ENCODE measurements around the gene FANCC.

DNA sequence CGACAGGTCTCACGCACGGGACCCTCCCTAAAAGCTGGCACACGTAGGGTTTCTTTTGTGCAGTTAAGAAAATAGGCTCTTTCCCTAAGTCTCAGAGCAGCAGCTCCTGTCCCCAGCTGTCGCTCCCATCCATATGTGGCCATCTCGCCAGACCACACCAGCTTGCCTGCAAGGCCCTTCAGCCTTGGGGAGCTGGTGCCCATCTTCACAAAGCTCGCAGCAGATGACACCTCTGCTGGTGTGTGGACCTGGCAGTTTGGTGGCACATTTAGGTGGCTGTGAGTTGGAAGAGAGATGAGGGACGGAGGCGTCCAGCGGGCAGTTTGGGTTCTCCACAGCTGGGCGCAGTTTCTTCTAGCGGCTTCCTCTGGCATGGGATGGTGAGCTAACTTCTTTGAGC is 239.0 kb downstream of the FANCC start:
- TF ChIP-seq HDGF (IDR thresholded peaks at IDR 0.05; ENCODE audit: borderline replicate concordance) (no peak), CTBP1 (IDR thresholded peaks at IDR 0.05; ENCODE audit: borderline replicate concordance) (no peak), TARDBP (IDR thresholded peaks at IDR 0.05) (no peak), FOXM1 (IDR thresholded peaks at IDR 0.05; ENCODE audit: borderline replicate concordance) (no peak), SP1 (IDR thresholded peaks at IDR 0.05) (no peak), FOXA1 (IDR thresholded peaks at IDR 0.05) (no peak), ZNF384 (IDR thresholded peaks at IDR 0.05) (no peak), ARNT (IDR thresholded peaks at IDR 0.05) (no peak), SUZ12 (IDR thresholded peaks at IDR 0.05) (no peak), ELF4 (IDR thresholded peaks at IDR 0.05) (no peak), FOXK2 (IDR thresholded peaks at IDR 0.05) (no peak), L3MBTL2 (conservative IDR thresholded peaks at IDR 0.05) (no peak), NFRKB (IDR thresholded peaks at IDR 0.05) (no peak)
- TF ChIP-seq, protein P1, sequence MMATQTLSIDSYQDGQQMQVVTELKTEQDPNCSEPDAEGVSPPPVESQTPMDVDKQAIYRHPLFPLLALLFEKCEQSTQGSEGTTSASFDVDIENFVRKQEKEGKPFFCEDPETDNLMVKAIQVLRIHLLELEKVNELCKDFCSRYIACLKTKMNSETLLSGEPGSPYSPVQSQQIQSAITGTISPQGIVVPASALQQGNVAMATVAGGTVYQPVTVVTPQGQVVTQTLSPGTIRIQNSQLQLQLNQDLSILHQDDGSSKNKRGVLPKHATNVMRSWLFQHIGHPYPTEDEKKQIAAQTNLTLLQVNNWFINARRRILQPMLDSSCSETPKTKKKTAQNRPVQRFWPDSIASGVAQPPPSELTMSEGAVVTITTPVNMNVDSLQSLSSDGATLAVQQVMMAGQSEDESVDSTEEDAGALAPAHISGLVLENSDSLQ (IDR thresholded peaks at IDR 0.05), result no peak

Data from HEK293T (cell line).